ENCODE results near the gene DBI. TPM values are rescaled to one million over a fixed set of nuclear protein-coding genes. Genes with fewer than 3 reads are reported as not detected.

DBI gene
- total and polyA plus RNA-seq, 2 of the 13 experiments (the other 11 are each of a cell fraction or from before 2014, with no cell fraction given) = 330 to 659 TPM

- POLR2A ChIA-PET = no interaction called here
- Histone ChIP-seq H3K27ac (ENCODE audit: extremely low read length, insufficient read depth, low read length) (no peak overlapping the region), H2AFZ (ENCODE audit: low read length) (no peak overlapping the region), H3K27me3 (ENCODE audit: control insufficient read depth in 1 of 2, insufficient read depth in 2 of 2, low read length in 2 of 2) (no peaks in the 10 kb centered on the region), H4K20me1 (ENCODE audit: insufficient read depth, low read length) (no peaks in the 10 kb centered on the region), H3K4me3 (replicated peaks in 1 of 3; ENCODE audit: insufficient read depth in 1 of 3, low read depth in 2 of 3, low read length in 3 of 3) (no peak overlapping the region), H3K9me3 (ENCODE audit: low read length) (no peaks in the 10 kb centered on the region), H3K4me2 (ENCODE audit: low read depth, low read length) (no peak overlapping the region), H3K9ac (ENCODE audit: insufficient read depth, low read depth, low read length) (no peak overlapping the region), H3K79me2 (ENCODE audit: insufficient read depth, low read length) (no peaks in the 10 kb centered on the region), H3K4me1 (ENCODE audit: insufficient read depth, low read length) (no peaks in the 10 kb centered on the region), H3K36me3 (replicated peaks in 1 of 2; ENCODE audit: control insufficient read depth in 1 of 2, insufficient read depth in 2 of 2, low read length in 2 of 2) (no peaks in the 10 kb centered on the region)
- FAIRE-seq = no peak
- in situ Hi-C loops (cut with HindIII; ENCODE audit: extremely low pct_ligation_motif_present, low pct_unique_long_range_greater_than_20kb) = no loop called here
- CTCF ChIA-PET (ENCODE audit: low intra/inter-chr PET ratio, low total read pairs) = no interaction called here
- TF ChIP-seq SOX6 (IDR thresholded peaks at IDR 0.05) (no peak), SOX6 (CRISPR knock-in tag; IDR thresholded peaks at IDR 0.05) (no peak), ZNF121 (CRISPR knock-in tag; IDR thresholded peaks at IDR 0.05) (peak; percentile 67)
- no peak for ATAC-seq
- 85% methylated on average over 2 of the region's 2 CpGs for WGBS (ENCODE audit: low lambda C conversion rate)
- no TSS peak for BruUV-seq (replicated peaks)
- DNase-seq (ENCODE audit: low spot score) = no peak
- intact Hi-C loops (cut with micrococcal nuclease; ENCODE audit: unreplicated experiment) = no loop called here
Measured at GRCh38 chr2:119333833-119334232, 32.9 kb upstream of the DBI start.

GRCh38 chr2:119337749-119338148 lies 29.0 kb upstream of the DBI start:
- Histone ChIP-seq H3K4me3 (replicated peaks in 1 of 3; ENCODE audit: insufficient read depth in 1 of 3, low read depth in 2 of 3, low read length in 3 of 3) (no peak overlapping the region), H3K27ac (ENCODE audit: extremely low read length, insufficient read depth, low read length) (no peak overlapping the region), H3K36me3 (replicated peaks in 1 of 2; ENCODE audit: control insufficient read depth in 1 of 2, insufficient read depth in 2 of 2, low read length in 2 of 2) (no peaks in the 10 kb centered on the region), H4K20me1 (ENCODE audit: insufficient read depth, low read length) (no peaks in the 10 kb centered on the region), H3K4me1 (ENCODE audit: insufficient read depth, low read length) (no peaks in the 10 kb centered on the region), H3K9ac (ENCODE audit: insufficient read depth, low read depth, low read length) (no peak overlapping the region), H2AFZ (ENCODE audit: low read length) (no peak overlapping the region), H3K27me3 (ENCODE audit: control insufficient read depth in 1 of 2, insufficient read depth in 2 of 2, low read length in 2 of 2) (no peaks in the 10 kb centered on the region), H3K79me2 (ENCODE audit: insufficient read depth, low read length) (no peaks in the 10 kb centered on the region), H3K9me3 (ENCODE audit: low read length) (no peaks in the 10 kb centered on the region), H3K4me2 (ENCODE audit: low read depth, low read length) (no peak overlapping the region)
- FAIRE-seq (no peak), DNase-seq (ENCODE audit: low spot score) (no peak), ATAC-seq (no peak)
- intact Hi-C loops (cut with micrococcal nuclease; ENCODE audit: unreplicated experiment) (no loop called here), in situ Hi-C loops (cut with HindIII; ENCODE audit: extremely low pct_ligation_motif_present, low pct_unique_long_range_greater_than_20kb) (no loop called here)
- CTCF ChIA-PET (ENCODE audit: low intra/inter-chr PET ratio, low total read pairs) = no interaction called here
- WGBS (ENCODE audit: low lambda C conversion rate) = 86% methylated on average over 2 of the region's 2 CpGs
- no TSS peak for BruUV-seq (replicated peaks)
- POLR2A ChIA-PET = no interaction called here
- TF ChIP-seq ZNF883 (CRISPR knock-in tag; IDR thresholded peaks at IDR 0.05; ENCODE audit: not compliant biosample characterization) (no peak), ZNF562 (CRISPR knock-in tag; IDR thresholded peaks at IDR 0.05; ENCODE audit: borderline replicate concordance) (no peak), TRIM24 (CRISPR knock-in tag; IDR thresholded peaks at IDR 0.05) (no peak), SIX1 (CRISPR knock-in tag; IDR thresholded peaks at IDR 0.05; ENCODE audit: borderline replicate concordance) (no peak), GPN1 (CRISPR knock-in tag; IDR thresholded peaks at IDR 0.05; ENCODE audit: borderline replicate concordance) (no peak), ZMAT5 (CRISPR knock-in tag; IDR thresholded peaks at IDR 0.05; ENCODE audit: borderline replicate concordance, low read depth) (no peak), KMT2A (CRISPR knock-in tag; IDR thresholded peaks at IDR 0.05) (no peak), STAT6 (CRISPR knock-in tag; IDR thresholded peaks at IDR 0.05; ENCODE audit: borderline replicate concordance) (no peak), NCOA5 (CRISPR knock-in tag; IDR thresholded peaks at IDR 0.05) (no peak), HNRNPK (IDR thresholded peaks at IDR 0.05; ENCODE audit: low read depth, low read length, poor library complexity, severe bottlenecking) (no peak), TSC22D2 (CRISPR knock-in tag; IDR thresholded peaks at IDR 0.05; ENCODE audit: borderline replicate concordance) (no peak), ZNF891 (CRISPR knock-in tag; IDR thresholded peaks at IDR 0.05) (no peak), ZNF749 (CRISPR knock-in tag; IDR thresholded peaks at IDR 0.05; ENCODE audit: borderline replicate concordance) (no peak), YEATS2 (CRISPR knock-in tag; IDR thresholded peaks at IDR 0.05; ENCODE audit: borderline replicate concordance) (no peak), ZNF839 (CRISPR knock-in tag; IDR thresholded peaks at IDR 0.05; ENCODE audit: borderline replicate concordance) (no peak), ZNF773 (CRISPR knock-in tag; IDR thresholded peaks at IDR 0.05; ENCODE audit: borderline replicate concordance) (no peak)

Data from HepG2 (cell line).